ENCODE measurements around the gene CCDC3. TPM values are rescaled to one million over a fixed set of nuclear protein-coding genes. Genes with fewer than 3 reads are reported as not detected.
"Not testable (repeated sequence)": the region's sequence is repeated elsewhere in the genome, so short reads cannot be mapped to it uniquely, and the experiment has no call there.

Gene CCDC3
- polyA plus RNA-seq, 2 of the 4 experiments (the other 2 are of a cell fraction): 0.58 to 0.94 TPM

GRCh38 chr10:13037832-13038231, 36.3 kb upstream of the CCDC3 start:
- POLR2A ChIA-PET: no interaction called here
- no peaks in the 10 kb centered on the region; the same call in 2 of the 3 replicates for H3K9me3 ChIP-seq
- WGBS (ENCODE audit: missing lambda C conversion rate): 37% methylated on average over 2 of the region's 2 CpGs

GRCh38 chr10:13036841-13037240, 35.3 kb upstream of the CCDC3 start:
- Histone ChIP-seq H3K9me3 (no peaks in the 10 kb centered on the region; the same call in 2 of the 3 replicates), H3K27ac (no peak overlapping the region), H3K4me2 (no peak overlapping the region), H3K4me3 (no peak overlapping the region), H3K4me1 (peaks cover 4% of the 10 kb centered on the region; the same call in 1 of the 3 replicates)
- 49% methylated on average over 4 of the region's 4 CpGs for WGBS (ENCODE audit: missing lambda C conversion rate)
- TF ChIP-seq HMGXB4 (CRISPR knock-in tag; IDR thresholded peaks at IDR 0.05; ENCODE audit: borderline replicate concordance) (no peak), HEYL (CRISPR knock-in tag; IDR thresholded peaks at IDR 0.05) (no peak), MAX (IDR thresholded peaks at IDR 0.05) (no peak), ESRRA (IDR thresholded peaks at IDR 0.05; ENCODE audit: borderline replicate concordance, low read length) (no peak), ZFP36 (IDR thresholded peaks at IDR 0.05; ENCODE audit: borderline replicate concordance, partially characterized antibody) (no peak), JUNB (IDR thresholded peaks at IDR 0.05) (no peak), ZNF302 (CRISPR knock-in tag; IDR thresholded peaks at IDR 0.05) (no peak)
- ChIA-PET CTCF (interaction anchor here (0.7 to 1.4 kb wide), 3 partner anchors 19 to 241 kb away, joined by 3 read pairs; no protein-coding TSS in a partner anchor), POLR2A (no interaction called here)
- FAIRE-seq (no peak), DNase-seq (ENCODE audit: low read depth in 1 of 2, low spot score in 1 of 2) (no peak), ATAC-seq (no peak)

More at GRCh38 chr10:13037832-13038231, 36.3 kb upstream of the CCDC3 start:
- no peak for TF ChIP-seq NFE2L2 (conservative IDR thresholded peaks at IDR 0.05; ENCODE audit: low read length)
- no peak for TF ChIP-seq BCL3 (IDR thresholded peaks at IDR 0.05)
- no peak for TF ChIP-seq ZNF302 (CRISPR knock-in tag; IDR thresholded peaks at IDR 0.05)
- TF ChIP-seq E2F6 (IDR thresholded peaks at IDR 0.05; ENCODE audit: borderline replicate concordance, low read depth): no peak
- no peak for TF ChIP-seq HMGXB4 (CRISPR knock-in tag; IDR thresholded peaks at IDR 0.05; ENCODE audit: borderline replicate concordance)
- no peak for TF ChIP-seq HOXB13 (CRISPR knock-in tag; IDR thresholded peaks at IDR 0.05; ENCODE audit: low read depth)
- TF ChIP-seq ATOH8 (CRISPR knock-in tag; IDR thresholded peaks at IDR 0.05; ENCODE audit: low read depth): no peak
- TF ChIP-seq ZSCAN20 (CRISPR knock-in tag; IDR thresholded peaks at IDR 0.05): no peak
- no peak for TF ChIP-seq HDAC2 (IDR thresholded peaks at IDR 0.05)
- TF ChIP-seq KDM5A (IDR thresholded peaks at IDR 0.05): no peak
- no peak for TF ChIP-seq PBX3 (IDR thresholded peaks at IDR 0.05)
- TF ChIP-seq CHD2 (IDR thresholded peaks at IDR 0.05; ENCODE audit: low read length, partially characterized antibody): no peak
- no peak for TF ChIP-seq HES2 (IDR thresholded peaks at IDR 0.05)
- no peak for TF ChIP-seq JUN (IDR thresholded peaks at IDR 0.05)
- no peak for TF ChIP-seq MAFK (IDR thresholded peaks at IDR 0.05; ENCODE audit: partially characterized antibody)
- no peak for FAIRE-seq
- Histone ChIP-seq H3K4me1 (peaks cover 4% of the 10 kb centered on the region; the same call in 1 of the 3 replicates), H3K4me2 (no peak overlapping the region), H3K4me3 (no peak overlapping the region), H3K27ac (no peak overlapping the region)
- no peak for DNase-seq (ENCODE audit: low read depth in 1 of 2, low spot score in 1 of 2)
- ATAC-seq: no peak
- CTCF ChIA-PET: interaction anchor here (1.0 to 1.8 kb wide), 4 partner anchors 9 to 37 kb away, joined by 3 to 5 read pairs (median 3); no protein-coding TSS in a partner anchor

GRCh38 chr10:13035731-13036130, 34.2 kb upstream of the CCDC3 start:
- FAIRE-seq; H3K4me2 ChIP-seq; DNase-seq (ENCODE audit: low read depth in 1 of 2, low spot score in 1 of 2); POLR2A ChIA-PET; ATAC-seq; H3K9me3 ChIP-seq; H3K27ac ChIP-seq; H3K4me3 ChIP-seq; H3K4me1 ChIP-seq: not testable (repeated sequence)
- WGBS (ENCODE audit: missing lambda C conversion rate): 52% methylated on average over 9 of the region's 9 CpGs
- CTCF ChIA-PET: interaction anchor here (1.4 kb wide), 1 partner anchor 16 kb away, joined by 3 read pairs; no protein-coding TSS in a partner anchor
